Measurements from ENCODE around the gene HDLBP.

Gene HDLBP

DNA sequence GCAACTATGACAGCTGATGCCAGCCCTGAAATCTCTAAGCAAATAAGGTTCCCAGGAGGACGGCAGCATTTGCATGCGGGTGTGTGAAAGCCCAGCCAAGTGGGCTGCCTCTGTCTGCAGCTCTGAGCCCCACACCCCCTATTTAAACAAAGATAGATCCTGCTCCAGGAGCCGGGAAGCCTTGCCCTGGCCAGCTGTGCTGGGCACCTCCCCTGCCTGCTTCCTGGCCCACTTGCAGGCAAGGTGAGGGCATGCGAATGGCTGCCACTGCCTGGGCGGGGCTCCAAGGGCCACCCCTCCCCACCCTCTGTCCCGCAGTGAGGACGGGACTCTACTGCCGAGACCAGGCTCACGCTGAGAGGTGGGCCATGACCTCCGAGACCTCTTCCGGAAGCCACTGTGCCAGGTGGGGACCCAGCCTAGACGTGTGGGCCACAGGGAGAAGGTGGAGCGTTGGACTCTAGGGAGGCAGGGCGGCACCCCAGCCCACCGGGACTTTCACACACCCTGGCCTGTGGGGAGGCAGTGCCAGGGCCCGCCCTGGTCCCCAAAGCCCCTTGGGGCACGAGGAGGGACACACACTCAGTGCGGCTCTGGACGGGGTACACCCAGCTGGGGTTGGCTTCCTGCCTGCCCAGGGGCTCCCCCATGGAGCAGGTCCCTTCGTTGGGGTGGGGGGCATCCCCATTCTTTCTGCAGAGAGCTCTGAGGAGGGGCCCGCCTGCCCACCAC, 126.9 kb downstream of the HDLBP start, which contains the start of gene ANO7:
Gene ANO7, plus strand, starts transcription at position 317 of the 732 bp plus-strand sequence. CDS start 1,387 bp downstream, outside the sequence.
- DNase-seq, result no peak

DNA sequence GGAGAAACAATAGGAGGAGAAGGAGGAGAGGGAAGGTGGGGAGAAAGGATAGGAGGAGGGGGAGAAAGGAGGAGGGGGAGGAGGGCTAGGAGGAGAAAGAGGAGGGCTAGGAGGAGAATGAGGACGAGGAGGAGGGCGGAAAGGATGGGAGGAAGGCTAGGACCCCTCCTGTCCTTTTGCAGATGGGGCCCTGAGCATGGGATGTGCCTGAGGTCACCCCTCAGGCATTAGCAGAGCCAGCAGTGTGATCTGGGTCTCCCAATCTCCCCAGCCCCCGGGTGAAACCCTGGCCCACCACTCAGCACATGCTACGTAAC, 127.6 kb downstream of the HDLBP start:
- no peak for DNase-seq

DNA sequence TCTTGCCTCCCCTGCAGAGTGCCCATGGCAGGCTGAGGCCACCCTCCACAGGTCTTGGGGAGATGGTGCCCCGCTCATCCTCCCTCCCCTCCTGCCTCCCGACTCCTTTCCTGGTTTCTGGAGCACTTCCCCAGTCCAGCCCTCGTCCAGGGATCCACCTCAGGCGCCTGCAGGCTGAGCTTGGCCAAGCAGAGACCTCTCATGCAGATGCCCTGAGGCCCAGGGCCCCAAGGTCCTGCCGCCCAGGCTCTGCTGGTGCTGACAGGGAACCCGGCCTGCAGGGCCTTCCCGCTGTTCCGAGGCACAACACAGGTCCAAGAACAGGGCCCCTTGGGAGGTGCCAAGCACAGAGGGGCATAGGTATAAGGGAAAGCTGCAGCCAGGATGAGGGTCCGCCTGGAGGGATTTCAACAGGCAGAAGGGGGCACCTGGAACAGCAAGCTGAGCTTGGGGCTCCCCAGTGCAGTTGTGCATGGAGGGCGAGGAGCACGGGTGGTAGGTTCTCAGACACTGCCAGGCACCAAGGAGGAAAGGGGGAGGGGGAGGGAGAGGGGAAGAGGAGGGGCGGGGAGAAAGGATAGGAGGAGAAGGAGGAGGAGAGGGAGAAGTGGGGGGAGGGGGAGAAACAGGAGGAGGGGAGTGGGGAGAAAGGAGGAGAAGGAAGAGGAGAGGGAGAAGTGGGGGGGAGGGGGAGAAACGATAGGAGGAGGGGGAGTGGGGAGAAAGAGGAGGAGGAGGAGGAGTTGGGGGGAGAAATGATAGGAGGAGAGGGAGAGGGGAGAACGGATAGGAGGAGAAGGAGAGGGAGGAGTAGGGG, 128.2 kb downstream of the HDLBP start:
- no peak for DNase-seq

DNA sequence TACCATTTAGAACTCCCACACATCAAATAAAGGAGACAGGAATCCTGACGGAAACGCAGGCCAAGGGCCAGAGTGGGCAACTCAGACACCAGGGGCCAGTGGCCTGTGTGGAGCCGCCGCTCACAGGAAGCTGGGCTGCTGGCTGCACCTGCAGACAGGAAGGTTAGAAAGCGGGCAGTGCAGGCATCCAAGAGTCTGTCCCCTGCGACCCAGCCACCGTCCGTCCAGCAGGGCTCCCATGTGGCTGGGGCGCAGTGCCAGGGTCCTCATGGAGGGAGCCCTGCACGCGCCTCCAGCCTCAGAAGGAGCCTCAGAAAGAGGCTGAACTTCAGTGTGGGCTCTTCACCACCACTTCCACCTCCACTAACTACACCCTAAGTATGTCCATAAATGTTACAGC, 129.5 kb downstream of the HDLBP start:
- DNase-seq, result no peak

DNA sequence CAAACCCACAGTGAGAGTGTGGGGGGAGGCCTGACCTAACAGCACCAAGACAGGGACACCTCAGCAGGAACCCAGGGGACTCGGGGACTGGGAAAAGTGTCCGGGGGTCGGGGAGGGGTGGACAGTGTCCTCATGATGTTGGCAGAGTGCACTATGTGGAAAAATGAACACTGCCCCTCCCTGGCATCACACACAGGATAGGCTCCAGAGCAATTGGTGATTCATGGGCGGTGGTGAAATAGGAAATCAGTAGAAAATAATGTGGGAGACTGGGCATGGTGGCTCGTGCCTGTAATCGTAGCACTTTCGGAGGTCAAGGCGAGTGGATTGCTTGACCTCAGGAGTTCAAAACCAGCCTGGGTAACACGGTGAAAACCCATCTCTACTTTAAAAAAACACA, 130.6 kb downstream of the HDLBP start:
- no peak for DNase-seq

DNA sequence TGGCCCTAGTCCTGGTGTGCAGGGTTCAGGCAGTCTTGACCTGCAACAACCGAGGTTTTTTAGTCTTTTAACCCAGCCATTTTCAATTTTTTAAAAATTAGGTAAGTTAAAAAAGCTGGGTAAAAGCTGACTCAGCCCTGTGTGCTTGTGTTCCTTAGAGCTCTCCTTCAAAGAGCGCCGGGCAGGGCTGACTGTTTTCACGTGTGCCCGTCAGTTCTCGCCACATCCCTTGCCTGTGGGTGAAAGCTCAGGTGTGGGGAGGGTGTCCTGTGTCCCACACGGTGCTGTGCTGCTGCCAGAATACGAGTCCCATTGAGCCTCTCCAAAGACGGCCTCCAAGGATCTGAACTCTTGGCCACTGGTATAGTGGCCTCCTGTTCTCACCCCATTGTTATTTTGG, 132.3 kb downstream of the HDLBP start:
- DNase-seq, result no peak

GRCh38 chr2:241182531-241183133, 132.8 kb downstream of the HDLBP start:
- DNase-seq, result no peak

DNA sequence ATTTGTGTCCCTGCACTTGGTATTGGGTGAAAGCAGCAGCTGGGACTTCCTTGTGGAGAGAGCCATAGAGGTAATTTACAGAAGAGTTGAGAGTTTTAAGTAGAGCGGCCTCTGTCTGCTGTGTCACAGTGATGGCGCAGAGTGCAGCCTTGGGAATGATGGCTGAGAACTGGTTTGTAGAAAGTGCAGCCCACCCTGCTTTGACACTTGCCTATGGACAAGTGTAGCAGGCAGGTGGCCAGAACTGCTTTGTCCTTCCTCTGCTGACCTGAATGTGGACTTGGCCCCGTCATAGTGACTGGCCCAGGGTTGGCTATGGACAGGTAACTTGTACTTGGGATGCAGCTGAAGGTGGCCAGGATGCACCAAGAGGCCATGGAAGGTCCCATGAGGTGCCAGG, 133.3 kb downstream of the HDLBP start:
- no peak for DNase-seq

DNA sequence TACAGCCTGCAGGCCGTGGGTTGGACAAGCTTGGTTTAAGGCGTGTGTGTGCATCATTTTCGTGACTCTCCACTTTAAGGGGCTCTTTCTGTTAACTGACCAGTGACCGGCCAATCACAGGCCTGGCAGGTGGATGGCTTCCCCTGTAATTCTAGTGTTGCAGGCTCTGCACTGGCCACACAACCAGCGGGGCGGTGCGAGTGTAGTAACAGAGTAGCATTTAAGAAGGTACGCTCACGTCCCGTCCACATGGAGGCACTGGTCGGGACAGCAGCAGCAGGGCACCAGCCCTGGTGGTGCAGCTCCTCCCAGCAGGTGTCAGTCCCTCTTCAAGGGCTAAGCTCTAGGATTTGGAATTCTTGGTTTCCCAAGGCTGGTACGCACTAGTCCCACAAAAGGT, 135.0 kb downstream of the HDLBP start:
- DNase-seq, result no peak

DNA sequence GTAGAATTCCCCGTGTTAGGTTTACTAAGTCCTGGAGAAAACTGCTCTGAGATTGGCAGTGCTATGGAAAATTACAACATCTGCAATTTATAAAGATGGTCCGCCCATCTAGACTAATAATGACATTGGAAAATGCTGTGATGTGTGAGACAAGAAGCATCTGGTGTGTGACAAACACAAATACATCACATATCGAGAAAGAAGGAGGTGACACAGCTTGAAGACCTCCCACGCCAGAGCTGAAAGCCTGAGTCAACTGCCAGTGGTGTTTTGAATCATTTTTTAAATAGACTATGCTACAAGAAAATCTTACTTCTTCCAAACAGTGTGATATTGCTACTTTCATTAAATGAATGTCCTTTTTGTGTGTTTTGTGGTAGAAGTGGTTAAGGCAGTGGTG, 135.6 kb downstream of the HDLBP start:
- DNase-seq, result no peak

- DNase-seq, result no peak
These were observed 136.5 kb downstream of the HDLBP start for GRCh38 chr2:241178961-241179360.

GRCh38 chr2:241177526-241178334, 137.7 kb downstream of the HDLBP start:
- DNase-seq, result no peak

Measured in DMS79 treated with DMSO at 0.1 percent for 48 hours (cell line).